ENCODE results near the gene HERC3.

GRCh38 chr4:88614058-88614457 is 21.8 kb downstream of the HERC3 start:
- TF ChIP-seq EZH2 (IDR thresholded peaks at IDR 0.05; ENCODE audit: borderline replicate concordance, low read length) (no peak), CTCF (IDR thresholded peaks at IDR 0.05; ENCODE audit: low read length) (no peak)
